GM12878 (cell line): Measurements from ENCODE around the gene DUSP12. TPM values are rescaled to one million over a fixed set of nuclear protein-coding genes. Genes with fewer than 3 reads are reported as not detected.

ENCODE experiments used
- ATAC-seq: fragments of 200-7000 bp; cut with Tn5 transposase; 3 replicates; pipeline ENCODE4 v1.9.1; 2020; ENCODE audit warnings: mild to moderate bottlenecking, moderate library complexity
- BruUV-seq: library from RNA; stranded (reverse); fragments of 400-500 nt; replicated peaks from 2 replicates; lab custom pipeline; 2021; lab: Mats Ljungman, UMichigan
- CTCF ChIA-PET: fragments of 300-600 bp; sonication (Branson Sonifier 250); formaldehyde crosslinking; extraction: SDS; loops from one replicate; lab custom pipeline; 2021; ENCODE audit warnings: inconsistent platforms; lab: Yijun Ruan, JAX
- POLR2A ChIA-PET: fragments of 350-600 bp; formaldehyde crosslinking; extraction: SDS; loops from one replicate; lab custom pipeline; 2021; ENCODE audit warnings: inconsistent platforms; lab: Charles Lee
- RAD21 ChIA-PET: fragments of 300-600 bp; sonication (Branson Sonifier 250); formaldehyde crosslinking; loops from one replicate; lab custom pipeline; 2023; ENCODE audit warnings: antibody characterized with exemption; ENCODE audit not compliant: unreplicated experiment; lab: Charles Lee
- SMC1A ChIA-PET: fragments of 300-600 bp; sonication (Branson Sonifier 250); formaldehyde crosslinking; loops from one replicate; lab custom pipeline; 2023; ENCODE audit not compliant: unreplicated experiment, uncharacterized antibody; lab: Charles Lee
- DNase-seq: peaks from one replicate; pipeline ENCODE4 v3.0.0-alpha.2; 2011; ENCODE audit warnings: low read depth, low spot score
- FAIRE-seq: peaks from 3 replicates; lab custom pipeline; 2011; peaks lifted over from hg19 to GRCh38; lab: Jason Lieb, UNC
- H2AFZ ChIP-seq: 2 replicates; pipeline ENCODE4 v1.6.0; 2011; ENCODE audit warnings: low read depth, low read length, control low read depth; ENCODE audit not compliant: control insufficient read depth
- H3K27ac ChIP-seq: 2 replicates; pipeline ENCODE4 v1.5.1; 2011; ENCODE audit warnings: control low read depth; ENCODE audit not compliant: control insufficient read depth, insufficient read depth
- H3K27me3 ChIP-seq, 2 experiments: replicated peaks in 1 of 2; 2 replicates each; pipeline versions ENCODE4 v1.6.0 to v1.6.1; 2011; ENCODE audit warnings: low read length in 1 of 2; ENCODE audit not compliant: control insufficient read depth in 2 of 2, insufficient read depth in 2 of 2
- H3K36me3 ChIP-seq, 2 experiments: 2 replicates each; pipeline ENCODE4 v1.5.1; 2011; ENCODE audit warnings: low read length in 1 of 2; ENCODE audit not compliant: control insufficient read depth in 2 of 2, insufficient read depth in 2 of 2
- H3K4me1 ChIP-seq: 2 replicates; pipeline ENCODE4 v1.6.1; 2011; ENCODE audit warnings: mild to moderate bottlenecking, low read length, moderate library complexity, mixed read lengths; ENCODE audit not compliant: control insufficient read depth, insufficient read depth
- H3K4me2 ChIP-seq: 2 replicates; pipeline ENCODE4 v1.6.0; 2011; ENCODE audit warnings: control low read depth; ENCODE audit not compliant: control insufficient read depth, insufficient read depth
- H3K4me3 ChIP-seq: fragments of 200-600 bp; sonication (generic); 2 replicates; pipeline ENCODE4 v1.5.1; 2016
- H3K79me2 ChIP-seq: 2 replicates; pipeline ENCODE4 v1.6.0; 2011; ENCODE audit warnings: low read length; ENCODE audit not compliant: control insufficient read depth, insufficient read depth
- H3K9ac ChIP-seq: 2 replicates; pipeline ENCODE4 v1.8.0; 2011; ENCODE audit warnings: low read length, control low read depth, mixed read lengths; ENCODE audit not compliant: control insufficient read depth, insufficient read depth
- H3K9me3 ChIP-seq: replicated peaks from 3 replicates; pipeline ENCODE4 v1.5.1; 2011; ENCODE audit warnings: mild to moderate bottlenecking, low read length; ENCODE audit not compliant: control insufficient read depth, insufficient read depth
- H4K20me1 ChIP-seq: 2 replicates; pipeline ENCODE4 v1.6.0; 2011; ENCODE audit not compliant: control insufficient read depth, insufficient read depth
- CREM ChIP-seq: IDR thresholded peaks from 2 replicates; pipeline ENCODE4 v1.6.1; 2014; ENCODE audit warnings: antibody characterized with exemption, low read depth
- IKZF1 ChIP-seq: fragments of 450-650 bp; conservative IDR thresholded peaks from 2 replicates; pipeline ENCODE4 v1.6.1; 2017; ENCODE audit warnings: antibody characterized with exemption, mild to moderate bottlenecking
- NFIC ChIP-seq: IDR thresholded peaks from 2 replicates; pipeline ENCODE4 v1.6.1; 2012; ENCODE audit warnings: low read depth, mild to moderate bottlenecking, inconsistent platforms, low read length, moderate library complexity
- ZBED1 ChIP-seq: IDR thresholded peaks from 2 replicates; pipeline ENCODE4 v1.6.1; 2016; ENCODE audit warnings: borderline replicate concordance
- ZNF274 ChIP-seq: IDR thresholded peaks from one replicate; pipeline ENCODE4 v1.8.0; 2011; ENCODE audit not compliant: insufficient read length, insufficient read depth
- WGBS: methylation state at CpG from one replicate; pipeline ENCODE4 v1.1.6; 2016; ENCODE audit warnings: low lambda C conversion rate; ENCODE audit not compliant: insufficient replicate concordance, insufficient coverage; ENCODE audit errors: missing lambda C conversion rate; 5-methylcytosine and 5-hydroxymethylcytosine counted together
- in situ Hi-C: fragments of 300-500 bp; cut with MboI; formaldehyde crosslinking; loops from 9 replicates; pipeline ENCODE4 v1.14.3; 2018; ENCODE audit warnings: mixed read lengths
- intact Hi-C: fragments of 100-400 bp; cut with micrococcal nuclease; formaldehyde crosslinking; loops from one replicate; pipeline ENCODE4 v1.14.2; 2022; ENCODE audit not compliant: unreplicated experiment
- polyA plus RNA-seq, 11 experiments: library from polyadenylated mRNA; depleted of rRNA in 4 of 11; unstranded in 6 of 11; stranded (reverse) in 5 of 11; fragments of >200 nt; fragmentation: Nextera tagmentation in 4 of 11; fragmentation: Illumina TruSeq in 1 of 11; extraction: Ambion mirVana in 4 of 11; extraction: Trizol in 1 of 11; gene quantifications; 1 replicate in 1 of 11; 2 replicates in 10 of 11; pipeline versions ENCODE4 v1.2.1 to v1.2.3, GENCODE V29; 2011 to 2016; ENCODE audit warnings: inconsistent platforms in 2 of 11, missing spikeins in 2 of 11, low read depth in 1 of 11
- total RNA-seq, 4 experiments: library from RNA; depleted of rRNA in 3 of 4; stranded (reverse); fragments of >200 nt in 3 of 4; fragmentation: Illumina TruSeq in 1 of 4; extraction: Trizol in 1 of 4; gene quantifications; 2 replicates each; pipeline versions ENCODE4 v1.2.1 to v1.2.3, GENCODE V29; 2013 to 2021
- TF ChIP-seq, protein P1 (sequence below): fragments of 450-650 bp; formaldehyde crosslinking; IDR thresholded peaks from 2 replicates; pipeline ENCODE4 v1.4.0; 2022; ENCODE audit warnings: mild to moderate bottlenecking, moderate library complexity

DUSP12 gene
- total and polyA plus RNA-seq, 10 of the 15 experiments (the other 5 are each of a cell fraction or from before 2014, with no cell fraction given): 7.0 to 51.5 (median 35.4) TPM

DNA sequence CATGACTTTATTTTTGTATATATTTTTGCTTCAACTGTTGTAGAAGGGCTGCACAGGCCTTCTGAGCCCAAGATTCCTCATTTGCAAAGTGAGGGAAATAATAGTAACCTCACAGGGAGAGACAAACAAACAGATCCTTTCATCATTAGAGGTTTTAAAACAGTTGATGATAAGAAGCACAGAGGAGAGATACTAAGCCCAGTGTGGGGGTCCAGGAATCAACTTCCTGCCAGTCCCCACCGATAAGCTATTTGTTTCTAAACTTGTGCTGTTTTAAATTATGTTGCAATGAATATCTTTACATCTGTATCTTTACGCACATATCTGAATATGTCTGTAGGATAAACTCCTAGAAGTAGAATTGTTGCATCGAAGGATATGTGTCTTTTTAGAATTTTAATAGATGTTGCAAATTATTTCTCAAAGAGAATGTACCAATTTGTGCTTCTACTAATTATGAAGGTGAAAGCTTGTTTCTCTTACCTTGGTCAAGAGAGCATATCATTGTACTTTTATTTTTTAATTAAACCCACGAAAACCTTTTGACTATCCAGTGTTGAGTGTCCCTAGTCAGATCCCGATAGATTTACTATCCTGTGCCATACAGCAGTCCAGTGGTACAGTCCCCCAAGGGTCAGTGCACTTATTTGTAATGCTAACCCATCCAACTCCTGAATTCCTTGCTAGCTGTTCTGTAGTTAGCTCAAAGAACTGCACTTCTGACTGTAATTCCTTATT, 17.4 kb upstream of the DUSP12 start:
- ChIA-PET CTCF (interaction anchor here (1.0 to 16.4 kb wide), 6 partner anchors 10 to 245 kb away, joined by 3 to 262 read pairs (median 4); partner anchors contain the start of gene FCRLA), POLR2A (interaction anchor here (1.1 to 1.2 kb wide), 2 partner anchors 16 to 24 kb away, joined by 3 read pairs; no protein-coding TSS in a partner anchor), RAD21 (no interaction called here), SMC1A (interaction anchor here (0.8 to 1.7 kb wide), 7 partner anchors 10 to 248 kb away, joined by 3 to 6 read pairs (median 4); partner anchors contain the start of gene FCRLA)
- Histone ChIP-seq H3K36me3 (no peaks in the 10 kb centered on the region), H2AFZ (no peak overlapping the region), H3K4me3 (no peak overlapping the region), H4K20me1 (no peaks in the 10 kb centered on the region), H3K27ac (no peak overlapping the region), H3K4me1 (peaks cover 46% of the 10 kb centered on the region), H3K4me2 (no peak overlapping the region), H3K9me3 (no peaks in the 10 kb centered on the region), H3K27me3 (no peaks in the 10 kb centered on the region), H3K79me2 (peaks cover under 1% of the 10 kb centered on the region; the same call in 1 of the 2 replicates), H3K9ac (no peak overlapping the region)
- intact Hi-C loops (no loop called here), in situ Hi-C loops (no loop called here)
- no peak for DNase-seq
- FAIRE-seq: no peak
- no peak for ATAC-seq
- no TSS peak for BruUV-seq
- TF ChIP-seq IKZF1 (no peak), NFIC (no peak), ZBED1 (no peak), ZNF274 (no peak), CREM (no peak)
- TF ChIP-seq, protein P1, sequence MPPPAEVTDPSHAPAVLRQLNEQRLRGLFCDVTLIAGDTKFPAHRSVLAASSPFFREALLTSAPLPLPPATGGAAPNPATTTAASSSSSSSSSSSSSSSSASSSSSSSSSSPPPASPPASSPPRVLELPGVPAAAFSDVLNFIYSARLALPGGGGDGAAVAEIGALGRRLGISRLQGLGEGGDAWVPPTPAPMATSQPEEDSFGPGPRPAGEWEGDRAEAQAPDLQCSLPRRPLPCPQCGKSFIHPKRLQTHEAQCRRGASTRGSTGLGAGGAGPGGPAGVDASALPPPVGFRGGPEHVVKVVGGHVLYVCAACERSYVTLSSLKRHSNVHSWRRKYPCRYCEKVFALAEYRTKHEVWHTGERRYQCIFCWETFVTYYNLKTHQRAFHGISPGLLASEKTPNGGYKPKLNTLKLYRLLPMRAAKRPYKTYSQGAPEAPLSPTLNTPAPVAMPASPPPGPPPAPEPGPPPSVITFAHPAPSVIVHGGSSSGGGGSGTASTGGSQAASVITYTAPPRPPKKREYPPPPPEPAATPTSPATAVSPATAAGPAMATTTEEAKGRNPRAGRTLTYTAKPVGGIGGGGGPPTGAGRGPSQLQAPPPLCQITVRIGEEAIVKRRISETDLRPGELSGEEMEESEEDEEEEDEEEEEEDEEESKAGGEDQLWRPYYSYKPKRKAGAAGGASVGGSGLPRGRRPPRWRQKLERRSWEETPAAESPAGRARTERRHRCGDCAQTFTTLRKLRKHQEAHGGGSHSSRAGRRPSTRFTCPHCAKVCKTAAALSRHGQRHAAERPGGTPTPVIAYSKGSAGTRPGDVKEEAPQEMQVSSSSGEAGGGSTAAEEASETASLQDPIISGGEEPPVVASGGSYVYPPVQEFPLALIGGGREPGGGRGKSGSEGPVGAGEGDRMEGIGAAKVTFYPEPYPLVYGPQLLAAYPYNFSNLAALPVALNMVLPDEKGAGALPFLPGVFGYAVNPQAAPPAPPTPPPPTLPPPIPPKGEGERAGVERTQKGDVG (CRISPR knock-in tag): no peak
- 76% methylated on average over 5 of the region's 5 CpGs for WGBS
